ENCODE data around the gene ZNF536.
"Not testable (repeated sequence)": the region's sequence is repeated elsewhere in the genome, so short reads cannot be mapped to it uniquely, and the experiment has no call there.

ZNF536 gene

GRCh38 chr19:30498085-30498484, 125.9 kb downstream of the ZNF536 start:
- DNase-seq: not testable (repeated sequence)

- no peak for DNase-seq
Measured at GRCh38 chr19:30498707-30499106, 126.5 kb downstream of the ZNF536 start.

GRCh38 chr19:30504272-30504671, 132.1 kb downstream of the ZNF536 start:
- no peak for DNase-seq

- DNase-seq: peak; percentile 68
Measured at GRCh38 chr19:30512176-30513081, 140.2 kb downstream of the ZNF536 start.

GRCh38 chr19:30513082-30513411, 140.9 kb downstream of the ZNF536 start:
- peak; percentile 36 for DNase-seq

- no peak for DNase-seq
Measured at GRCh38 chr19:30516111-30516510, 143.9 kb downstream of the ZNF536 start.

GRCh38 chr19:30516531-30516930, 144.3 kb downstream of the ZNF536 start:
- no peak for DNase-seq

GRCh38 chr19:30518965-30519606, 146.9 kb downstream of the ZNF536 start:
- no peak for DNase-seq

- no peak for DNase-seq
Measured at GRCh38 chr19:30519607-30520205, 147.5 kb downstream of the ZNF536 start.

GRCh38 chr19:30520735-30521479, 148.7 kb downstream of the ZNF536 start:
- DNase-seq: no peak

GRCh38 chr19:30521937-30522336, 149.8 kb downstream of the ZNF536 start:
- DNase-seq: no peak

- DNase-seq: no peak
Measured at GRCh38 chr19:30522341-30522740, 150.2 kb downstream of the ZNF536 start.

- no peak for DNase-seq
Measured at GRCh38 chr19:30523791-30524190, 151.6 kb downstream of the ZNF536 start.

GRCh38 chr19:30525383-30525782, 153.2 kb downstream of the ZNF536 start:
- no peak for DNase-seq

- no peak for DNase-seq
Measured at GRCh38 chr19:30528919-30529318, 156.7 kb downstream of the ZNF536 start.

GRCh38 chr19:30529876-30530275, 157.7 kb downstream of the ZNF536 start:
- no peak for DNase-seq

GRCh38 chr19:30530751-30531150, 158.6 kb downstream of the ZNF536 start:
- DNase-seq: no peak

- no peak for DNase-seq
Measured at GRCh38 chr19:30535011-30535410, 162.8 kb downstream of the ZNF536 start.

GRCh38 chr19:30536975-30537374, 164.8 kb downstream of the ZNF536 start:
- DNase-seq: no peak

GRCh38 chr19:30539315-30539714, 167.1 kb downstream of the ZNF536 start:
- no peak for DNase-seq

- DNase-seq: no peak
Measured at GRCh38 chr19:30539981-30540380, 167.8 kb downstream of the ZNF536 start.

GRCh38 chr19:30540761-30541160, 168.6 kb downstream of the ZNF536 start:
- DNase-seq: no peak

GRCh38 chr19:30541575-30541974, 169.4 kb downstream of the ZNF536 start:
- no peak for DNase-seq
